Adrenal gland (tissue), 12 donors: Measurements from ENCODE around the gene TBKBP1. TPM values are rescaled to one million over a fixed set of nuclear protein-coding genes. Genes with fewer than 3 reads are reported as not detected.

Experiments used
- DNase-seq, 7 donors: peaks; one replicate each; pipeline ENCODE4 v3.0.0-alpha.2; 2019 to 2020
- H3K27ac ChIP-seq, 5 donors: fragments of 200-600 bp; sonication (generic) in 4 of 5; 1 replicate in 3 of 5; 2 replicates in 2 of 5; pipeline versions ENCODE4 v1.5.1 to v1.8.0; 2016 to 2020; ENCODE audit warnings: mild to moderate bottlenecking in 1 of 5
- H3K27me3 ChIP-seq: fragments of 200-600 bp; 2 replicates; pipeline ENCODE4 v1.8.0; 2021
- H3K36me3 ChIP-seq, 2 donors: fragments of 200-600 bp; replicated peaks in 1 of 2; 1 replicate in 1 of 2; 2 replicates in 1 of 2; pipeline versions ENCODE4 v1.5.1 to v1.8.0; 2018 to 2022
- H3K4me1 ChIP-seq, 2 donors: fragments of 200-600 bp; replicated peaks in 1 of 2; 1 replicate in 1 of 2; 2 replicates in 1 of 2; pipeline versions ENCODE4 v1.5.1 to v1.8.0; 2018 to 2021
- H3K4me3 ChIP-seq, 4 donors: fragments of 200-600 bp; sonication (generic) in 3 of 4; one replicate each; pipeline ENCODE4 v1.5.1; 2016 to 2018
- H3K9me3 ChIP-seq, 3 donors: fragments of 200-600 bp; sonication (generic) in 1 of 3; replicated peaks in 1 of 3; 1 replicate in 2 of 3; 2 replicates in 1 of 3; pipeline versions ENCODE4 v1.5.1 to v1.8.0; 2016 to 2021
- CTCF ChIP-seq, 6 experiments: fragments of 450-650 bp in 4 of 6; fragments of 200-600 bp in 2 of 6; sonication (generic) in 1 of 6; IDR thresholded peaks; 1 replicate in 5 of 6; 2 replicates in 1 of 6; pipeline versions ENCODE4 v1.5.1 to v1.8.0; 2016 to 2021; ENCODE audit warnings: antibody characterized with exemption in 6 of 6, mild to moderate bottlenecking in 2 of 6, moderate library complexity in 1 of 6
- POLR2A ChIP-seq, 2 donors: fragments of 450-650 bp; IDR thresholded peaks; one replicate each; pipeline ENCODE4 v1.6.1; 2017; ENCODE audit warnings: antibody characterized with exemption in 2 of 2, mild to moderate bottlenecking in 2 of 2, moderate library complexity in 1 of 2
- WGBS, 4 donors: extraction: QIAGEN DNeasy Blood & Tissue Kit in 2 of 4; methylation state at CpG; one replicate each; pipeline versions ENCODE4 v1.1.5 to v1.1.7; 2013 to 2017; 5-methylcytosine and 5-hydroxymethylcytosine counted together
- intact Hi-C, 2 donors: fragments of 100-400 bp; cut with DNase I; formaldehyde crosslinking; loops; one replicate each; pipeline versions ENCODE4 v1.14.1 to v1.15.0; 2022 to 2023
- polyA plus RNA-seq, 3 donors: library from polyadenylated mRNA; stranded (reverse); fragments of 200-250 nt in 2 of 3; fragments of 350-450 nt in 1 of 3; fragmentation: Illumina TruSeq in 1 of 3; extraction: RNeasy Lipid Tissue Mini Kit (QIAGEN cat#74804) in 1 of 3; gene quantifications; one replicate each; pipeline ENCODE4 v1.2.3, GENCODE V29; 2013 to 2014
- total RNA-seq, 9 donors: library from RNA; depleted of rRNA in 4 of 9; stranded (reverse); fragments of >200 nt in 4 of 9; fragments of 120-200 nt in 1 of 9; fragmentation: NEBNext Ultra II Directional in 1 of 9; extraction: Animal tissue kit (Norgen Biotek cat#: 25700) in 1 of 9; gene quantifications; one replicate each; pipeline versions ENCODE4 v1.1.0 to v1.2.4, GENCODE V29; 2013 to 2023
- donor health status: healthy with polysubstance abuse.
- donor health status: Bipolar disorder and iron deficiency.
- donor health status: DM: yes; HTN: yes; CAD: no.
- donor health status: DM: no; HTN: no; CAD: no.
- donor health status: DM: no; HTN: no; CAD: no.
- donor health status: DM: yes; HTN: yes; CAD: no.

TBKBP1 gene
- total and polyA plus RNA-seq, 12 donors, result 3.9 to 63.9 (median 11.5) TPM

GRCh38 chr17:47727704-47728036 is 33.7 kb downstream of the TBKBP1 start:
- Histone ChIP-seq H3K27me3 (peaks cover 47% of the 10 kb centered on the region), H3K27ac (no peak overlapping the region), H3K4me3 (no peak overlapping the region), H3K36me3 (no peaks in the 10 kb centered on the region), H3K9me3 (no peaks in the 10 kb centered on the region), H3K4me1 (no peaks in the 10 kb centered on the region)
- WGBS, 4 donors, result 69 to 86% (median 79%) methylated on average over 8 to 9 of the region's 9 CpGs; no CpG with 5 or more reads in 1 of the 4 donors
- TF ChIP-seq POLR2A (IDR thresholded peaks at IDR 0.05), result no peak
- DNase-seq, result no peak
- intact Hi-C loops, result no loop called here

GRCh38 chr17:47728214-47728877 is 34.4 kb downstream of the TBKBP1 start:
- Histone ChIP-seq H3K4me1 (peaks cover 0 to 5% of the 10 kb centered on the region in 2 donors), H3K36me3 (no peaks in the 10 kb centered on the region), H3K27ac (no peak overlapping the region), H3K4me3 (no peak overlapping the region), H3K9me3 (no peaks in the 10 kb centered on the region), H3K27me3 (peaks cover 49% of the 10 kb centered on the region)
- TF ChIP-seq POLR2A (IDR thresholded peaks at IDR 0.05), result no peak
- TF ChIP-seq CTCF (IDR thresholded peaks at IDR 0.05), result no peak
- no peak for DNase-seq
- intact Hi-C loops, result no loop called here
- WGBS, 4 donors, result 80 to 92% (median 83%) methylated on average over 4 of the region's 4 CpGs

- Histone ChIP-seq H3K4me1 (peaks cover 0 to 10% of the 10 kb centered on the region in 2 donors), H3K27me3 (peaks cover 48% of the 10 kb centered on the region), H3K36me3 (no peaks in the 10 kb centered on the region), H3K4me3 (no peak overlapping the region), H3K27ac (no peak overlapping the region), H3K9me3 (no peaks in the 10 kb centered on the region)
- TF ChIP-seq CTCF (IDR thresholded peaks at IDR 0.05) (no peak), POLR2A (IDR thresholded peaks at IDR 0.05) (no peak)
- WGBS, 4 donors, result 73 to 78% (median 74%) methylated on average over 7 to 8 of the region's 8 CpGs
- intact Hi-C loops, result no loop called here
- no peak for DNase-seq
Observed at GRCh38 chr17:47729476-47729875, 35.5 kb downstream of the TBKBP1 start.

GRCh38 chr17:47730681-47731080 is 36.7 kb downstream of the TBKBP1 start:
- Histone ChIP-seq H3K9me3 (no peaks in the 10 kb centered on the region), H3K36me3 (no peaks in the 10 kb centered on the region), H3K4me3 (no peak overlapping the region), H3K4me1 (peaks cover 0 to 10% of the 10 kb centered on the region in 2 donors), H3K27ac (no peak overlapping the region), H3K27me3 (peaks cover 39% of the 10 kb centered on the region)
- intact Hi-C loops, result no loop called here
- WGBS, 4 donors, result 68 to 96% (median 87%) methylated on average over 4 of the region's 4 CpGs
- no peak for TF ChIP-seq CTCF (IDR thresholded peaks at IDR 0.05)
- TF ChIP-seq POLR2A (IDR thresholded peaks at IDR 0.05), result no peak
- DNase-seq, result peak in 1 of 7 donors; percentile 6

GRCh38 chr17:47731396-47731795 is 37.4 kb downstream of the TBKBP1 start:
- H3K36me3 ChIP-seq, result no peaks in the 10 kb centered on the region
- DNase-seq, result no peak
- TF ChIP-seq CTCF (IDR thresholded peaks at IDR 0.05), result no peak
- TF ChIP-seq POLR2A (IDR thresholded peaks at IDR 0.05), result no peak
- H3K27me3 ChIP-seq, result peaks cover 34% of the 10 kb centered on the region
- intact Hi-C loops, result no loop called here
- H3K4me1 ChIP-seq, result peaks cover 0 to 10% of the 10 kb centered on the region in 2 donors
- WGBS, 4 donors, result 70 to 81% (median 79%) methylated on average over 2 of the region's 2 CpGs
- no peak overlapping the region for H3K27ac ChIP-seq
- no peak overlapping the region for H3K4me3 ChIP-seq
- H3K9me3 ChIP-seq, result no peaks in the 10 kb centered on the region
